Breast epithelium (tissue), 4 donors: Measurements from ENCODE around the gene EFR3B. TPM values are rescaled to one million over a fixed set of nuclear protein-coding genes. Genes with fewer than 3 reads are reported as not detected.
"Not testable (repeated sequence)": the region's sequence is repeated elsewhere in the genome, so short reads cannot be mapped to it uniquely, and the experiment has no call there.

Experiments
- DNase-seq, 2 donors: peaks; one replicate each; pipeline ENCODE4 v3.0.0-alpha.2; 2019; ENCODE audit warnings: low spot score in 2 of 2
- H3K27ac ChIP-seq, 2 donors: fragments of 200-600 bp; sonication (generic) in 1 of 2; one replicate each; pipeline ENCODE4 v1.5.1; 2016 to 2019; ENCODE audit warnings: mild to moderate bottlenecking in 1 of 2
- H3K27me3 ChIP-seq, 2 donors: fragments of 200-600 bp; sonication (generic) in 1 of 2; one replicate each; pipeline versions ENCODE4 v1.5.1 to v1.6.0; 2017 to 2019; ENCODE audit warnings: control low read depth in 1 of 2, mild to moderate bottlenecking in 1 of 2
- H3K36me3 ChIP-seq: fragments of 200-600 bp; one replicate; pipeline ENCODE4 v1.5.1; 2019
- H3K4me1 ChIP-seq, 2 donors: fragments of 200-600 bp; sonication (generic); one replicate each; pipeline ENCODE4 v1.5.1; 2016 to 2019; ENCODE audit warnings: control low read depth in 1 of 2
- H3K4me3 ChIP-seq, 3 donors: fragments of 200-600 bp; sonication (generic); 1 replicate in 2 of 3; 2 replicates in 1 of 3; pipeline ENCODE4 v1.5.1; 2016 to 2019; ENCODE audit warnings: mild to moderate bottlenecking in 3 of 3, moderate library complexity in 2 of 3
- H3K9me3 ChIP-seq, 2 donors: fragments of 200-600 bp; sonication (generic) in 1 of 2; one replicate each; pipeline ENCODE4 v1.5.1; 2016 to 2019; ENCODE audit warnings: control low read depth in 1 of 2
- CTCF ChIP-seq, 3 donors: fragments of 450-650 bp; IDR thresholded peaks; one replicate each; pipeline ENCODE4 v1.5.1; 2016 to 2017; ENCODE audit warnings: antibody characterized with exemption in 3 of 3, mild to moderate bottlenecking in 3 of 3, moderate library complexity in 3 of 3
- POLR2A ChIP-seq: fragments of 450-650 bp; IDR thresholded peaks from one replicate; pipeline ENCODE4 v1.6.1; 2016; ENCODE audit warnings: antibody characterized with exemption, mild to moderate bottlenecking, moderate library complexity
- POLR2AphosphoS5 ChIP-seq, 3 donors: sonication (generic); formaldehyde crosslinking; IDR thresholded peaks; one replicate each; pipeline ENCODE4 v1.6.1; 2017; ENCODE audit warnings: antibody characterized with exemption in 3 of 3
- intact Hi-C: fragments of 100-400 bp; cut with DNase I; formaldehyde crosslinking; loops from one replicate; pipeline ENCODE4 v1.15.1; 2023; ENCODE audit warnings: low total_unique reads
- total RNA-seq, 3 donors: library from RNA; depleted of rRNA; stranded (reverse); fragments of >200 nt; gene quantifications; one replicate each; pipeline ENCODE4 v1.1.0, GENCODE V29; 2016

EFR3B gene
- total RNA-seq, 3 donors from 2014 or later: 0.16 to 0.98 (median 0.73) TPM

GRCh38 chr2:25000503-25001324 lies 41.2 kb upstream of the EFR3B start:
- Histone ChIP-seq H3K4me3 (no peak overlapping the region), H3K36me3 (no peaks in the 10 kb centered on the region), H3K27me3 (no peaks in the 10 kb centered on the region), H3K27ac (no peak overlapping the region), H3K9me3 (no peaks in the 10 kb centered on the region), H3K4me1 (no peaks in the 10 kb centered on the region)
- intact Hi-C loops: no loop called here
- TF ChIP-seq POLR2A: no peak
- TF ChIP-seq POLR2AphosphoS5 (IDR thresholded peaks at IDR 0.05): no peak
- no peak for TF ChIP-seq CTCF (IDR thresholded peaks at IDR 0.05)
- no peak for DNase-seq

- Histone ChIP-seq H3K27ac (no peak overlapping the region), H3K9me3 (no peaks in the 10 kb centered on the region), H3K27me3 (no peaks in the 10 kb centered on the region), H3K36me3 (no peaks in the 10 kb centered on the region), H3K4me3 (no peak overlapping the region), H3K4me1 (no peaks in the 10 kb centered on the region)
- no peak for DNase-seq
- intact Hi-C loops: no loop called here
- TF ChIP-seq CTCF (IDR thresholded peaks at IDR 0.05): no peak
- no peak for TF ChIP-seq POLR2A
- TF ChIP-seq POLR2AphosphoS5 (IDR thresholded peaks at IDR 0.05): no peak
Observed at GRCh38 chr2:25001325-25001637, 40.6 kb upstream of the EFR3B start.

DNA sequence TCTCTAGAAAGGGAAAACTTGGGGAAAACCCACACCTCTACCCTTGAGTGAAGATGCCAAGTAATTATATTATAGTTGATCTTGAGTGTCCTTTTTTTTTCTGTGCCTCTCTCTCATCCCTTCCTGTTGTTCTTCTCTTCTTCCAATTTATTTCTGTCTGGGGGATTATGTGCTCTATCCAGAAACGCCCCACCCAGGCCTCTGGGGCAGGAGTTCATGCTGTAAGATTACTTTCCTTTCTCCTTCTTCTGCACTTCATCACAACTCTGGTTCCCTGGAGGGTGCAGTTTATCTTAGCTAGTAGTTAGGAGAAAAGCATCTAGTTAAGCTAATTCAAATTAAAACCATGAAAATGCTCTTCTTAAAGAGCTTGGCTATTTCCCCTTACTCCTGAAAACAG lies 39.8 kb upstream of the EFR3B start:
- Histone ChIP-seq H3K27me3 (no peaks in the 10 kb centered on the region), H3K4me1 (no peaks in the 10 kb centered on the region), H3K36me3 (no peaks in the 10 kb centered on the region), H3K4me3 (no peak overlapping the region), H3K27ac (no peak overlapping the region), H3K9me3 (no peaks in the 10 kb centered on the region)
- TF ChIP-seq POLR2A: no peak
- TF ChIP-seq POLR2AphosphoS5 (IDR thresholded peaks at IDR 0.05): no peak
- no peak for TF ChIP-seq CTCF (IDR thresholded peaks at IDR 0.05)
- no peak for DNase-seq
- intact Hi-C loops: no loop called here

DNA sequence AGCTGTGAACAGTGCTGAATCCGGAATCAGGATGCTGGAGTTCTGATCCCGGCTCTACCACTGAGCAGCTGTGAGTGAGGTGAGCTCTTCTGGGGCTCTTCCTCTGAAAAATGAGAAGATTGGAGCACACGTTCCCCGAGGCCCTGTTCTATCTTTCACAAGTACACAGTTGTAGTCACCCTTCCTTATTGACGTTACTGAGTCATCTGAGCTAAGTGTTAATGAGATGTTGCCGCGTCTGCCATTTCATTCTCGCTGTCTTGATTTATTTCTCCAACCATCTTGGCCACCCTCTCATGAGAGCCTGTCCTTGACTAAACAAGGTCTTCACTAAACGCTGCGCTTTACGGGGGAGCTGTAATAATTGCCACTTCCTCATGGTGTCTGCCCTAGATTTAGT lies 31.9 kb upstream of the EFR3B start:
- Histone ChIP-seq H3K36me3 (no peaks in the 10 kb centered on the region), H3K9me3 (no peaks in the 10 kb centered on the region), H3K4me1 (no peaks in the 10 kb centered on the region), H3K27ac (no peak overlapping the region), H3K27me3 (no peaks in the 10 kb centered on the region), H3K4me3 (no peak overlapping the region)
- TF ChIP-seq CTCF (IDR thresholded peaks at IDR 0.05) (no peak), POLR2A (no peak), POLR2AphosphoS5 (IDR thresholded peaks at IDR 0.05) (no peak)
- intact Hi-C loops: no loop called here
- DNase-seq: no peak

DNA sequence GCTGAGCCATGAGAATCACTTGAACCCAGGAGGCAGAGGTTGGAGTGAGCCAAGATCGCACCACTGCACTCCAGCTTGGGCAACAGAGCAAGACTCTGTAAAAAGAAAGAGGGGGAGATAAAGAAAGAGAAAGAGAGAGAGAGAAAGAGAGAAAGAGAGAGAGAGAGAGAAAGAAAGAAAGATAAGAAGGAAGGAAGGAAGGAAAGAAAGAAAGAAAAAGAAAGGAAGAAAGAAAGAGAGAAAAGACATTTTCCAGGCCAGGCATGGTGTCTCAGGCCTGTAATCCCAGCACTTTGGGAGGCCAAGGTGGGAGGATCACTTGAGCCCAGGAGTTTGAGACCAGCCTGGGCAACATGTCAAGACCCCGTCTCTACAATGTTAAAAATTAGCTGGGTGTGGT lies 30.5 kb upstream of the EFR3B start:
- H3K4me1 ChIP-seq: not testable (repeated sequence)

More for the DNA sequence above, 30.5 kb upstream of the EFR3B start:
- H3K36me3 ChIP-seq, DNase-seq, H3K4me3 ChIP-seq, H3K27me3 ChIP-seq, intact Hi-C loops, H3K9me3 ChIP-seq, H3K27ac ChIP-seq: not testable (repeated sequence)
